Measurements from ENCODE around the gene BNC1.

BNC1 gene

GRCh38 chr15:83284559-83285283 lies at the start of gene BNC1:
BNC1 (minus strand) TSS chr15:83284664; CDS start chr15:83284628, 36 bp downstream.
- DNase-seq (ENCODE audit: low read depth in 1 of 2, low spot score in 1 of 2): no peak

DNA sequence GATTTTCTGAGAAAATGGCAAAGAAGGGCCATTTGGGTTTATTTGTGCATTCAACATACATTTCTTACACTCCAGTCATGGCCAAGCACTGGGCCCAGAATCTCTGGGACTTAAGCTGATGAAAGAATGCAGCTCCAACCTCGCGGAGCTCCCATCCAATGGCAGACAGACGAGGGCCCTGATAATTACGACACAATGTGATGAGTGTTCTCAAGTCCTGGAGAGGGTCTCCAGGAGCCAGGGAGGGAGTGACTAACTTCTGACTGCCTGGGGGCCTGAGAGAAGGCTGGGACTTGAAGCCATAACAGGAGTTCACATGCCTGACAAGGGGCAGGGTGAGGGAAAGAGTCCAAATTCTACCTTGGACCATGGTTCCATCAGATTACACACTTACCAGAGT lies 42.6 kb upstream of the BNC1 start:
- no peak for DNase-seq (ENCODE audit: low read depth in 1 of 2, low spot score in 1 of 2)

GRCh38 chr15:83324799-83325198 lies 40.3 kb upstream of the BNC1 start:
- DNase-seq (ENCODE audit: low read depth in 1 of 2, low spot score in 1 of 2): no peak

- no peak for DNase-seq (ENCODE audit: low read depth in 1 of 2, low spot score in 1 of 2)
Observed at GRCh38 chr15:83323296-83323711, 38.8 kb upstream of the BNC1 start.

DNA sequence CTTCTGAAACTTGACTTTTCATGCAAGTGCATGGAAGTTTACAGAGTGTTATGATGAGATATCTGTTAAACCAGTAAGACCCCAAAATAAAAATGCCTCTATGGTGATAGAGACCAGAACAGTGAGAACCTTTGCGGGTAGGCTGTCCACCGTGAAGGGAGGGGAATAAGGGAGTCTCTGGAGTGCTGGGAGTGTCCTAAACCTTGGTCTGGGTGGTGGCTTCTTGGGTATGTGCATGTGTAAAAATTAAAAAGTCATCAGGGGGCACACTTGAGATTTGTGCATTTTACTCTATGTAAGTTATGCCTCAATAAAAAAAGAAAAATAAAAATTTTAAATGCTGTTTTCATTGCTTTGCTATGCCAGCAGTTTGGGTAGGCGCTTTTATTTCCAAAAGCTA lies 38.2 kb upstream of the BNC1 start:
- no peak for DNase-seq (ENCODE audit: low read depth in 1 of 2, low spot score in 1 of 2)

DNA sequence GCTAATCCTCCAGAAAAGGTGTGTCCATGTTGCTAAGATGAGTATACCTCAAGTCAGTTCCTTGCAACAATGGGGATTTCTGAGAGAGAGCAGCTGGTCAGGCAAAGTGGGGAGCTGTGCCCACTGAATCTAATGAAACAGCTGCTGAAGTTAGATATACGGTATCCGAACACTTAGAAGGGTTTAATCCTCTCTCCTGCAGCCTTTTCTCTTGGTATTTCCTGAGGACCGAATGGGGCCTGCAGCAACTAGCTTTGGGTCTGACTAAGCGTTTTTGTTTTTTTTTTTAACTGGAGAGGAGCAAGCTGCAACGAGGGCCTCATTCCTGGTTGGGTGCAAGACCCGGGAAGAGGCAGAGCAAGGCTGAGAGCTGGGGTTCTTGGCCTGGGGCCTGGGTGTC lies 37.6 kb upstream of the BNC1 start:
- no peak for DNase-seq (ENCODE audit: low read depth in 1 of 2, low spot score in 1 of 2)

- no peak for DNase-seq (ENCODE audit: low read depth in 1 of 2, low spot score in 1 of 2)
Observed at GRCh38 chr15:83320844-83321243, 36.4 kb upstream of the BNC1 start.

GRCh38 chr15:83320404-83320803 lies 35.9 kb upstream of the BNC1 start:
- DNase-seq (ENCODE audit: low read depth in 1 of 2, low spot score in 1 of 2): no peak

DNA sequence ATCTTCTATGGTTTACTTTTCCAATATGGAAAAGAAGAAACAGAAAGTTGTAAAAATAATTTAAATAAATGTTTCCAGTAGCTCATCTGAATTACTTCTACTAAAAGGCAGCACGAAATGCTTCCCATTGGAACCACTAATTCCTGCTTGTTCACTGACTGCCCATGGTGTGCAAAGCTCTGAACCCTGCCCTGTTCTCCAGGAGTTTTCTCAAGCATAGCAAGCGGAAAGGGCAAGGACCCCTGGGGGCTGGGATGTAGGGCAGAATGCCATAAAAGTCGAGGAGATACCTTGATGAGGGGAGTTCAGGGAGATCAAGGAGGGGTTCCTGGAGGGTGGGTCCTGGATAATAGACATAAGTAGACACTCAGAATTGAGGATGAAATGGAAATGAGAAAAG lies 35.3 kb upstream of the BNC1 start:
- no peak for DNase-seq (ENCODE audit: low read depth in 1 of 2, low spot score in 1 of 2)

DNA sequence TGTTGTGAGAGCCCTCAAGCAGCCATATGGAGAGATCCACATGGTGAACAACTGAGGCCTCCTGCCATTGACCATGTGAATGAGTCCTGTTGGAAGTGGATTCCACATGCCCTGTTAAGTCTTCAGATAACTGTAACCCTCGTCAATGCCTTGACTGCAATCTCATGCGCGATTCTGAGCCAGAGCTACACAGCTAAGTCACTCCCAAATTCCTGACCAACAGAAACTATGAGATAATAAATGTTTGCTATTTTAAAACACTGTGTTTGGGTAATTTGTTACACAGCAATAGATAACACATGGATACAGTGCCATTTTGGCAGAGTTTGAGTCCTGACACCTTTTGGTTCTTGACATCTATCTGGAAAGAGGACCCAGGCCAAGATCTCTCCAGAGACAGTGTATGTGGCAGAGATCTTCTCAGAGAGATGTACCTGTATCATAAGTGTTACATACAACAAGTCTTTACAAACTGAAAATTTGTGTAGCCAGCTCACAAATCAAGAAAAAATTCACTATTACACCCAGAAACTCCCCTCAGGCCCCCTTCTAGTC lies 34.5 kb upstream of the BNC1 start:
- DNase-seq (ENCODE audit: low read depth in 1 of 2, low spot score in 1 of 2): no peak

DNA sequence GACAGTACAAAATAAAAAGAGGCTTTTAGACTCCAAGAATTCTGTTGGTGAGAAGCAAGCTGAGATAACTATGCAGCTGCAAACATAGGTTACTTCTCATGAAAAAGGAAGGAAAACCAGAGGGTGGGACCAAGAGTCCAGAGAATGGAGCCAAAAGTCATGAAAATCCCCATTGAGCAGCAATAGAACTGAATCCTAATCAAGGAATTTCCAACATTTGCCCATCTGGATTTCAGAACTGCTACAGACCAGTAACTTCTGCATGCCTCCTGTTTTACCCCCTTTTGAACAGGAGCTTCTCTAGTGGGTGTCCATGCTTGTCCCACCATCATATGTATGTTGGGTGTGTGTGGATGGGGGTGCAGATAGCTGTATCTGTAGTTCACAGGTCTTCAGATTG lies 33.6 kb upstream of the BNC1 start:
- no peak for DNase-seq (ENCODE audit: low read depth in 1 of 2, low spot score in 1 of 2)

- DNase-seq (ENCODE audit: low read depth in 1 of 2, low spot score in 1 of 2): no peak
Observed at GRCh38 chr15:83312071-83312470, 27.6 kb upstream of the BNC1 start.

- DNase-seq (ENCODE audit: low read depth in 1 of 2, low spot score in 1 of 2): no peak
Observed at GRCh38 chr15:83310521-83311456, 26.3 kb upstream of the BNC1 start.

DNA sequence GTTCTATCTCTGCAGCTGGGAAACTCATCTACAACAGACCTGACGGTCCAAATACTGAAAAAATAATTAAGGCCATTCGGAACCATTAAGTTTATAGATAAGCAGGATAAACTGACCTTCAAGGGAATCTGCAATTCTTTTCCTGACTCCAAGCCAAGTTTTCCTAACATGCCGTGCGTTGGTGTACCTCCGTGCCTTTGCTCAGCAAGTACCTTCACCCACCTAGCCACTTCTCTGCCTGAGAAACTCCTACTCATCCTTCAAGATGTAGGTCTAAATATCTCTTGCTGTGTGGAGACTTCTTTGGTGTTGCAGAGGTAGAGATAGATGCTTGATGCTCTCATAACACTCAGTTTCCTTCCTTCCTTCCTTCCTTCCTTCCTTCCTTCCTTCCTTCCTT lies 24.2 kb upstream of the BNC1 start:
- no peak for DNase-seq (ENCODE audit: low read depth in 1 of 2, low spot score in 1 of 2)

DNA sequence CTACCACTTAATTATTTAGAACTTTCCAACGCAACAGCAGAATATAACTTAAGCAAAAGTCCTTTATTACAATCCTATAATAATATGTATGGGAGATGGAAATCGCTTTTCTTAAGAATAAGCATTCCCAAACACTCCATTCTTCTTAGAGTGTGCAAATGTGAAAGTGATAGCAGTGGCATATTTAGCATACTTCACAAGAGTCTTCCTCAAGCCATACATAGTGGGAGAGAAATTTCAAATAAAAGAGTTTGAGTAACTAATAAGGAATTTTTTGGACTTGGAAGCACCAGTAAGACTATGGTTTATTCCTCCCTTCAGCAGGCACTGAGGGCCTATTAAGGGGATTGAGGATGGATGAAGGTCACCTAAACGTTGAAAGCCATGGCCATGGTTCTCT lies 22.1 kb upstream of the BNC1 start:
- DNase-seq (ENCODE audit: low read depth in 1 of 2, low spot score in 1 of 2): no peak

- DNase-seq (ENCODE audit: low read depth in 1 of 2, low spot score in 1 of 2): no peak
Observed at GRCh38 chr15:83305704-83306291, 21.3 kb upstream of the BNC1 start.

GRCh38 chr15:83304861-83305703 lies 20.6 kb upstream of the BNC1 start:
- no peak for DNase-seq (ENCODE audit: low read depth in 1 of 2, low spot score in 1 of 2)

- DNase-seq (ENCODE audit: low read depth in 1 of 2, low spot score in 1 of 2): no peak
Observed at GRCh38 chr15:83303535-83303934, 19.1 kb upstream of the BNC1 start.

GRCh38 chr15:83300826-83301225 lies 16.4 kb upstream of the BNC1 start:
- DNase-seq (ENCODE audit: low read depth in 1 of 2, low spot score in 1 of 2): no peak

GRCh38 chr15:83299462-83299861 lies 15.0 kb upstream of the BNC1 start:
- DNase-seq (ENCODE audit: low read depth in 1 of 2, low spot score in 1 of 2): no peak

GRCh38 chr15:83295417-83295816 lies 11.0 kb upstream of the BNC1 start:
- no peak for DNase-seq (ENCODE audit: low read depth in 1 of 2, low spot score in 1 of 2)
